DMS114 treated with DMSO at 0.1 percent for 48 hours (cell line): Measurements from ENCODE around the gene ZNF319.
"Not testable (repeated sequence)": the region's sequence is repeated elsewhere in the genome, so short reads cannot be mapped to it uniquely, and the experiment has no call there.

Source experiments
- DNase-seq: peaks from one replicate; lab custom pipeline; 2025; ENCODE audit not compliant: unreplicated experiment; lab: John Stamatoyannopoulos, UW

Gene ZNF319

DNA sequence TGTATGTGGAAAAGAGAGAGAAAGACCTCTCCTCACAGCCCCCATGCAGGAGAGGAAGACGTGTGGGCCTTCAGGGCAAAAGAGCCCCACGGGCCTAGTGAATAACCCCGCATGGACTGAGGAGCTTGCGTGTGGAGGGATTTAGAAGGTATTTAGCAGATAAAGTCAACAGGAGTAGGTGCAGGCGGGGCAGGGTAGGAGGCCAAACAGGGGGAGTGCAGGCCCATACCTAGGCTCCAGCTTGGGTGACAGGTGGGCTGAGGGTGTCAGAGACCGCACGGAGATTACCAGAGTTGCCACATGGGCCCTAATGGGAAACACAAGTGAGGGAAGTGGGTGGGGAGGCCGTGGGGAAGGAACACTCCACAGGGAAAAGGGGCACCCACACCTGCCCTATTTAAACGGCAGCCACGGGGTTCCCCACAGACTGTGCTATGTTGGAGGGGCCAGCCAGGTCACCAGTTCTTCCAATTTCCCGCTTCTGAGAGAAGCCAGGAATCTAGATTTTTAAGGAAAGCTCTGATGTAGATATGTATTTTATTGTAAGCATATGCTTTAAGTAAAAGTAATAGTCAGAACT, 21.4 kb downstream of the ZNF319 start:
- no peak for DNase-seq

- DNase-seq, result not testable (repeated sequence)
Observed at GRCh38 chr16:57978070-57978465, 22.4 kb downstream of the ZNF319 start.

DNA sequence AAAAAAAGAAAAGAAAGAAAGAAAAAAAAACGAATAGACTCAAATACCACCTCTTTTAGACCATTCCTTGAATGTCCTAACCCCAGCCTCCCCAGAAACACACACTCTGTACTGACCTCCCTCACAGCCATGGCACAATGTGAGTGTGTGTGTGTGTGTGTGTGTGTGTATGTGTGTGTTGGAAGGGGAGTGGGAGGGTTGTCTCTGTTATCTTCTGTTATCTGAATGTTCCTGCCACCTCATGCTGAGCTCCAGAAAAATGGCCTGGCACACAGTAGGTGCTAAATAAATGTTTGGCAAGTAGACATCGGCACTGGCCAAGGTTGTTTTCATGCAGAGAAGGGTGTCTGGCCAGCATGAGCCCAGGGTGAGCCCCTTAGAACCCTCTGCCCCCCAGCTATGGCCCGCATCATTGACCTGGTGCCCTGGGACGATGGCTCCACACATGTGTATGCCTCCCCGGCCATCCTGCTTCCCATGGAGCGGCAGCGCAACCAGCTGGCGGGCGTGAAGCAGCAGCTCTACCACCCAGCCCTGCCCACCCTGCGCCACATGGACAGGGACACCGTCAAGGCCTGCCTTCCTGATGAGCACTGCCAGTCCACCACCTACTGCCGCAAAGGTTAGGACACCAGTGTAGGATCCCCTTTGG, 22.9 kb downstream of the ZNF319 start:
- no peak for DNase-seq

GRCh38 chr16:57976331-57976796, 24.1 kb downstream of the ZNF319 start:
- no peak for DNase-seq

DNA sequence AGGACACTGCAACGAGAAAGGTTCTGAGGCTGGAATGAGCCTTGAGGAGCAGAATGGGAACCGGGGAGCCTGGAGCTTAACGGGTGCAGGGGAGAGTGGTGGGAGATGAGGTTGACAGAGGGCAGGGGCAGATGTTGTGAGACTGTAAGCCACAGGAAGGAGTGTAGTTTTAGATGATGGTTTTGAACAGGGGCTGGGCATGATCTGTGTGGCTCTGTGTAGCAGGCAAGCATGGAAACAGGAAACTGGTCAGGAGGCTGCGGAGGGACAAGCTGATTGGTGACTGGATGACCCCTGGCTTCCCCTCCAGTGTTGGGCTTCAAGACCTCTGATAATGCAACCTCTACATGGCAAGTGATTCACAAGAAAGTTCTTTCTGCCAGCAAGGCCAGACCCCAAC, 28.2 kb downstream of the ZNF319 start:
- DNase-seq, result no peak

DNA sequence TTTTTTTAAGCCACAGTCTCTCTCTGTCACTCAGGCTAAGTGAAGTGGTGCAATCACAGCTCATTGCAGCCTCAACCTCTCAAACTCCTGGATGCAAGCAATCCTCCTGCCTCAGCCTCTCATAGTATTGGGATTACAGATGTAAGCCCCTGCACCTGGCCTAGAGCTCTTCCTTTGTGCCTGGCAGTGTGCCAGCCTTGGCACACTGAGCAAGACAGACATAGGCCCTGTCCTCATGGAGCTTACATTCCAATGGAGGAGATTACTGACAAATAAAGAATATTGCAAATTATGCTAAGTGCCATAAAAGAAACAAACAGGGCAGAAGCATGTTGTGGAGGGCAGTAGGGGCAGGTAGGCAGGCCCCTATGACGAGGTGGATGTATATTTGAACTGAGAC, 28.6 kb downstream of the ZNF319 start:
- DNase-seq, result no peak

DNA sequence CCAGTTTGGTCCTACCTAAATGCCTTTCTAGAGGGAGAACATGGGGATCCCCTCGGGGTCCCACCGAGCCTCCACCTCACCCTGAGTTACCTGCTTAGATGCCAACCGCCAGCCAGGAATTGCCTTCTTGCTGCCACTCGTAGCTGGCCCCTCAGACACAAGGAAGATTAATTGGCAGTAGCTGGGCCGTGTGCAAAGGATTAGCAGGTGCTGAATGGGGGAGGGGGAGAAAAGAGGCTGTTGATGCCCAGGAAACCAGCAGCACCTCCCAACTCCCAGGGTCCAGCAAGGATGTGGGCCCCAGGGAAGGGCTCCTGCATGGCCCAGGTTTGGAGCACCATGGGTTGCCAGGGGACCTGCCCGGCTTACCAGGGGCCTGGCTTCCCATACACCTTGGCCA, 29.5 kb downstream of the ZNF319 start, which contains the start of gene CNGB1:
TSS of gene CNGB1 (minus strand) at position 159 of the 400 bp plus-strand sequence. CDS start 3,842 bp downstream, outside the sequence.
- DNase-seq, result no peak

- DNase-seq, result no peak
Observed at GRCh38 chr16:57970319-57970718, 30.2 kb downstream of the ZNF319 start.

- DNase-seq, result no peak
Observed at GRCh38 chr16:57969451-57970123, 30.9 kb downstream of the ZNF319 start.

- no peak for DNase-seq
Observed at GRCh38 chr16:57967916-57968315, 32.6 kb downstream of the ZNF319 start.

DNA sequence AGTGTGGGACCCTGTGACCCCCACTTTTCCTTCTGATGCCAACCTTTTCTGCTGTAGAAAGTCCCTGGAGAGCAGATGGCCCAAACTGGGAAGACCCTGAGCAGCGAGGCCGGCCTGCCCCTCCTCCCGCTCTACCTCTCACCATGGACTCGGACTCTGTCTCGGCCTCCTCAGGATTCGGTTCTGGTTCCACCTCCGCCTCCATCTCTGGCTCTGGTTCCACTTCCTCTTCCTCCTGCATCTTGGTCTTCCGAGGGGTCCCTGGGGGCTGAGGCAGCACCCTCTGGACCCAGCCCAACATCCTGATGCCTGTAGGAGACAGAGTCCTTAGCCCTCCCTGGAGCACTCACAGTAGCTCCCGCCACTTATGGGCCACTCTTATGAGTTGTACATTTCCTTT, 33.5 kb downstream of the ZNF319 start:
- DNase-seq, result no peak

DNA sequence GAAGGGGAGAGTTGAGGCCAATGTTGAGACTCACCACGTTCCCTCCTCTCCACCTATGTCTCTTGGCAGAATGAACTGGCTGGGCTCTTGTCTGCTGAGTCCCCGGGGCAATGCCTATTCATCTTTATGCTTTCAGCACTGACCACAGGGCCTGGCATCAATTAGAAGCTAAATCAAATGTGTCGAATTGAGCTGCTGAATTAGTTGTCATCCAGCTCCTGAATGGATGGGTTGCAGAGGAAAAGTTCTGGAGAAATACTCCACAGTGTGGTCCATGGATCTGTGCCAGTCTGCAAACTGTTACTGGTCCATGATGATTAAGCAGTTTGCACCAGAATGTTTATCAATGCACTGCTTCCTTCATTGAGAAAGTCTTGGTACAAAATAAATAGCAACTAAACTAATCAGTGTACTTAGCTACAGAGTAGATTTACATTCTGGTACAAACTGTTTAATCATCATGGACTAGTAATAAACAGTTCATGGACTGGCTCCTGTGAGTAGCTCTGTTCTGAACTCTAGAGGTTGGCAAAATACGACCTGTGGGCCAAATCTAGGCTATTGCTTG, 34.2 kb downstream of the ZNF319 start:
- DNase-seq, result no peak

DNA sequence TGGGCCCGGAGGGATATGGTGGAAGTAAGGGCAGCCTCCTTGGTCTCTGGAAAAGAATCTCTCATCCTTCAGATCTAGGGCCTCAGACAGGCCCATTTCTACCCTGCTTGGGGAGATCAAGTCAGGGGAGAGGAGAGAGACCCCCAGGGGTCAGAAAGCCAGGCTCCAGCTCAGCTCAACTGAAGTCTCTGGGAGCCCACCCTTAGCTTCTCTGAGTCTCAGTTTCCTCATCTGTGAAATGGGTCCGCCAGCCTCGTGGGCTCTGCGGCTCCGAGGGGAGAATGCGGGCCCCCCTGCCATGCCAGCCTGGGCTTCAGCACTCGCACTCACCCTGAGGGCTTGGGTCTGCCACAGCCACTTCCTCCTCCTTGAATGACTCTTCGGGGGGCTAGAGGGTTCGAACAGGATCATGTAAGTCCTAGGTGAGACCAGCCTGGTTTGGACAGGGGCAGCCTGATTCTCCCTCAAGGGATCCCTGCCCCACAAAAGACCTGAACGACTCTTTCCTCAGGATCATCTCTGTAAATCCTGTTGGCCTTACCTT, 36.2 kb downstream of the ZNF319 start:
- no peak for DNase-seq

GRCh38 chr16:57962756-57963155, 37.7 kb downstream of the ZNF319 start:
- DNase-seq, result no peak

DNA sequence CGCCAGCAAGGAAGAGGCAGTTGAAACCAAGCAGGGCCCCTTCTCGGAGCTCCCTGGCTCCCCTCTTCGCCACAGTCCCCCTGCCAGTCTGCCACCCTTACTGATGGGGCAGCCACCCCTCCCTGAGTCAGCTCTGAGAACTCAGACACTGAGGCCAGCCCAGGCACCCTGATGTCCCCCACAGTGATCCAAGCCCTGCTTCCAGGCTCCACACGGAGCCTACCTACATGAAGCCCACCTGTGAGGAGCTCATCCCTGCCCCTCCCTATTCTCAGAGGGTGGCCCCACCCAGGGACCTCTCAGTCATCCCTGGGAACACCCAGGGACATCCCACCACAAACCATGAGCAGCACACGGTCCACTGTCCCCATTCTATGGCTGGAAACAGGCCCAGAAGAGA, 38.4 kb downstream of the ZNF319 start:
- DNase-seq, result no peak

- no peak for DNase-seq
Observed at GRCh38 chr16:57961538-57961937, 38.9 kb downstream of the ZNF319 start.

- no peak for DNase-seq
Observed at GRCh38 chr16:57960826-57961472, 39.5 kb downstream of the ZNF319 start.

GRCh38 chr16:57960310-57960709, 40.2 kb downstream of the ZNF319 start:
- DNase-seq, result no peak

DNA sequence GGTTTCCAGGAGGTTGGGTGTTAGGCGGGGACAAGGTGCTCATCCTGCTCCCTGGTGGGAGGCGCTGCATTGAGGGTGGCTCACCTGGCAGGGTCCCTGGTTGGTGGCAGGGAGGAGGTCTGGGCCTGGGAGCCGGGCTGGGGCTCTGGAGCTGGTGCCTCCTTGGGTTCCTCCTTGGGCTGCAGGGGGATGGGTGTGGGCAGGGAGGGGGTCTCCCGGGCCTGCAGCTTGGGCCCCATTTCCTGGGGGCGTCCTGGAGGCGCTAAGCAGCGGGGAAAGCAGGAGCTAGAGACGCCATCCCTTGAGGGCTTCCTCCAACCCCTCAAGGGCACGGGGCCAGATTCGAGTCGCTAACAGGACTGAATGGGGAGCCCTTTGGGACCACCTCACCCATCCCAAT, 40.7 kb downstream of the ZNF319 start:
- no peak for DNase-seq

GRCh38 chr16:57959121-57959520, 41.4 kb downstream of the ZNF319 start:
- DNase-seq, result no peak

DNA sequence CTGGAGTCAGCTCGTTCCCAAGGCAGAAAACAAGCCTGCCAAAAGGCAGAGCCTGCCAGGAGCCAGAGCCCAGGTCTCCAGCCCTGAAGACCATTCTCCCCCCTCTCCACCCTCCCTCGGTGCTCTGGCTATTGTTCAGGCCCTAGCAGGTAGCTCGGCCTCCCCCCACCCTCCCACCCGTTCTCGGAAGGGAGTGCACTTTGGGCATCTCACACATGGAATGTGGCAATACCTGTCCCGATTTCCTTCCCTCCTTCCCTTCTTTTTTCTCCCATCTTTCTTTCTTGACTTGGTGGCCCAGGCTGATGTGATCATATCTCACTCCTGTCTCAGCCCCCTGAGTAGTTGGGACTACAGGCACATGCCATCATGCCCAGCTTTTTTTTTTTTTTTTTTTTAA, 41.9 kb downstream of the ZNF319 start:
- DNase-seq, result no peak
